Cardiac muscle cell (in vitro differentiated cells and primary cell): Measurements from ENCODE around the gene TCFL5. TPM values are rescaled to one million over a fixed set of nuclear protein-coding genes. Genes with fewer than 3 reads are reported as not detected.

Experiments used
- DNase-seq, 2 donors: peaks; one replicate each; pipeline versions ENCODE4 v3.0.0 to v3.0.0-alpha.2; 2010 to 2017; ENCODE audit warnings: low read depth in 1 of 2, low spot score in 1 of 2
- H3K27ac ChIP-seq: fragments of 200-600 bp; sonication (generic); 2 replicates; pipeline ENCODE4 v1.5.1; 2016
- H3K27me3 ChIP-seq: fragments of 200-600 bp; sonication (generic); 2 replicates; pipeline ENCODE4 v1.6.0; 2016; ENCODE audit warnings: control low read depth
- H3K36me3 ChIP-seq: fragments of 200-600 bp; sonication (generic); 2 replicates; pipeline ENCODE4 v1.5.1; 2016; ENCODE audit warnings: control low read depth
- H3K4me1 ChIP-seq: fragments of 200-600 bp; sonication (generic); 2 replicates; pipeline ENCODE4 v1.8.1; 2017; ENCODE audit warnings: low read depth, mild to moderate bottlenecking, mixed run types
- H3K4me3 ChIP-seq: fragments of 200-600 bp; sonication (generic); 2 replicates; pipeline ENCODE4 v1.5.1; 2016; ENCODE audit warnings: mild to moderate bottlenecking
- H3K9me3 ChIP-seq: fragments of 200-600 bp; sonication (generic); 2 replicates; pipeline ENCODE4 v1.5.1; 2017; ENCODE audit warnings: low read depth, mild to moderate bottlenecking, control low read depth
- CTCF ChIP-seq: IDR thresholded peaks from 2 replicates; pipeline ENCODE4 v1.5.1; 2012; ENCODE audit warnings: low read depth, mild to moderate bottlenecking, low read length
- polyA plus RNA-seq: library from polyadenylated mRNA; unstranded; fragments of >200 nt; fragmentation: Nextera tagmentation; extraction: Ambion mirVana; gene quantifications from 2 replicates; pipeline ENCODE4 v1.2.1, GENCODE V29; 2016
- total RNA-seq: library from RNA; depleted of rRNA; stranded (reverse); fragments of >200 nt; gene quantifications from 2 replicates; pipeline ENCODE4 v1.2.3, GENCODE V29; 2016

Gene TCFL5
- total and polyA plus RNA-seq, 2 experiments from 2014 or later: 6.6 to 8.1 TPM

DNA sequence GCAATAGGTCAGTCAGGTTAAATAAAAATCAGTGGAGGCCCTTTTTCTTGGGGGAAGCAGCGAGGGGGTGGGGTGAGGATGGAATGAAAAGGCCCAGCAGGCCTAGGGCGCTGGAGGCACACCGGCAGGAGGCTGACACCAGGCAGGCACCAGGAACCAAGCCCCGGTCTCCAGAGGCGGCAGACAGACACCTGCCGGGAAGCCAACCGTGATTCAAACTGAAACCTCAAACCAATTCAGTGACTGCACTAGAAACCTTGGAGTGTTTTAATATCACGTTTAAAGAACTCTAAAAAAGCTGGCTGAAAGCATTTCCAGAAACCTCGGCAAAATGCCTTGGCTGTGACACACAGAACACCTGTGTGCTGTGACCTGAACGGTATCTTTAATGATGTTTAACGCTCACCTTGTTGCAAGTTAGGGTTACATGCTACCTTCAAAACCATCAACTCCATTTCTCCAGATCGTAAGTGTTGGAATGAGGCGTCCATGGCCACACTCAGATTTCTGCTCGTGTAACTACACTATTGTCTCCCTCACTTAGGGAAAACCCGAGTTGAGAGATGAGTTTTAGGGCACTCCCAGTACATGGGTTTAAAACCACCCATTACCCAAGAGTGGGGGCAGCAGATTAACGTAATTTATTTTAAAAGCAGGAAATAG is 37.5 kb upstream of the TCFL5 start:
- peaks cover 38% of the 10 kb centered on the region for H3K36me3 ChIP-seq
- H3K4me3 ChIP-seq: no peak overlapping the region
- H3K9me3 ChIP-seq: no peaks in the 10 kb centered on the region
- no peak for DNase-seq
- no peak overlapping the region for H3K27ac ChIP-seq
- no peaks in the 10 kb centered on the region for H3K4me1 ChIP-seq
- no peaks in the 10 kb centered on the region for H3K27me3 ChIP-seq
- no peak for TF ChIP-seq CTCF

DNA sequence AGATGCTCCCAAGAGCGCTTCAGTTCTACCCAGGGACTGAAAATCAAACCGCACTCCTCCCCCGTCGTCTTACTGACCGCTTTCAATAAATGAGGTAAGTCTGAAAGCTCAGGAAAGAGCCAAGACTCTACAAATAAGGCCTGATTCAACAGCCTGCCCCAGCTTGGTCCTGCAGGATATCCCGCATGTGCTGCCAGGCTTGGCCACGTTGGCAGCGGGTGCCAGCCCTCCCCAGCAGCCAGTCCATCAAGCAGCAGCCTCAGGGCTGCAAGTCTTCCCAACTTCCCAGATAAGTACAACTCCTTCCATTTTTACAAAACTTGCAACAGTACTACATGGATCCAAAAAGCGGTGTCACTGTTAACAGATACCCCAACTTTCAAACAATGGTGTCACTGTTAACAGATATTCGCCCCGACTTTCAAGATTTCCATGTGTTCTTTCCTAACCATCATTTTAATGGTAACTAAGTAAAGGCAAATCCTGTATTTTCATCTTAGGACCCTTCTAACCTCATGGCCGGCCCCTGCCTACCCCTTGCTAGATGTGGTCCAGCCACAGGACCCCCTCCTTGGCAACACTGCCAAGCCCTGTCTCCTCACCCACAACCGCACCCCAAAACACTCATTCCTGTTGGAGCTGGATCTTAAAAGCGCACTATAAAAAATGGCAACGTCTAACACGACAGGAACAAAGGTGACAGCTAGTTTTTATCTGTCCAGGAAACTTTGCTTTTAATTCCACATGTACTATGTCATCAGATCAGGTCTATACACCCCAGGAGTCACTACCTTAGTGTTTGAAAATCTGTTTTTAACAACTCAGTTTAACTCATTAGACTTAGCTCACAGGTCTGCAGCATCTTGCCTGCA is 36.7 kb upstream of the TCFL5 start:
- no peaks in the 10 kb centered on the region for H3K4me1 ChIP-seq
- peaks cover 38% of the 10 kb centered on the region for H3K36me3 ChIP-seq
- DNase-seq: no peak
- H3K27ac ChIP-seq: no peak overlapping the region
- H3K9me3 ChIP-seq: no peaks in the 10 kb centered on the region
- TF ChIP-seq CTCF: no peak
- H3K27me3 ChIP-seq: no peaks in the 10 kb centered on the region
- H3K4me3 ChIP-seq: no peak overlapping the region

DNA sequence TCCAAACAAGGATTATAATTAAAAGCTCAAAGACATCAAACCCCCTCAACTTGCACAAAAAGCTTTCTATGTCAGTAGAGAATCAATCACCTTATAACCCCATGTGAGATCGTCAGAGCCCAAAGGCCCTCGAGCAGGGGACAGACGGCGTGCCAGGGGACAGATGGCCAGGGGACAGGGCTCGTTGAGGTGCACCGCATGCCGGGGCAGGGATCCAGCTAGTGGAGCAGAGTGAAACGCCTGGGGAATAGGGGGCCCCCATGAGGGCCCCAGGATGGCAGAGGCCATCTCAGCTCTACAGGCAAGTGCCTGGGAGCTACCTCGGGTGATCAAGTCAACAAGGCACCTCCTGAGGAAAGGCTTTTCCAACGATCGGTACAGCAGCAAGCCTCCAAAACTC is 36.0 kb upstream of the TCFL5 start:
- no peaks in the 10 kb centered on the region for H3K4me1 ChIP-seq
- H3K27ac ChIP-seq: no peak overlapping the region
- TF ChIP-seq CTCF: no peak
- H3K36me3 ChIP-seq: peaks cover 38% of the 10 kb centered on the region
- no peaks in the 10 kb centered on the region for H3K9me3 ChIP-seq
- DNase-seq: no peak
- no peak overlapping the region for H3K4me3 ChIP-seq
- no peaks in the 10 kb centered on the region for H3K27me3 ChIP-seq

- peaks cover 42% of the 10 kb centered on the region for H3K36me3 ChIP-seq
- no peaks in the 10 kb centered on the region for H3K4me1 ChIP-seq
- DNase-seq: no peak
- no peak overlapping the region for H3K4me3 ChIP-seq
- H3K27me3 ChIP-seq: no peaks in the 10 kb centered on the region
- no peak for TF ChIP-seq CTCF
- no peaks in the 10 kb centered on the region for H3K9me3 ChIP-seq
- H3K27ac ChIP-seq: no peak overlapping the region
Observed at GRCh38 chr20:62896526-62896925, 34.9 kb upstream of the TCFL5 start.

DNA sequence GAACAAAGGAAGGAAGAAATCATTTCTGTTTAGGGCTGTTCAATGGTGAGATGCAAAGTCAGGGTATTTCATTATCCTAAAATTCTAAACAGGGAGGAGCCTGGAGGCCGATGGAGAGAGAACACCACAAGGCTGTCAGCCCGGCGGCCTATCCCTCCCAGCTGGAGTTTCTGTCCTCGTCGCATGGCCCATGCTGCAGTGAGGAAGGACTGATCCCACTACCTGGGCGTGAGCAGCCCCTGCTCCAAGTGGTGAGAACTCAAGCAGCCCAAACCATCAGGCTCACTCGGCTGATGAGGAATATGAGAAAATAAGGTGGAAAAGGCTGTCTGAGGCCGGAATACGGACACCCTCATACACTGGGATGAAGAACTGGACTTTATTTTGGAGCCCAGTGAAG is 33.9 kb upstream of the TCFL5 start:
- Histone ChIP-seq H3K4me3 (no peak overlapping the region), H3K27ac (no peak overlapping the region), H3K4me1 (no peaks in the 10 kb centered on the region), H3K36me3 (peaks cover 48% of the 10 kb centered on the region), H3K27me3 (no peaks in the 10 kb centered on the region), H3K9me3 (no peaks in the 10 kb centered on the region)
- TF ChIP-seq CTCF: no peak
- DNase-seq: no peak
